Suprapubic skin (tissue), 4 donors: ENCODE measurements around the gene SNRK. TPM values are rescaled to one million over a fixed set of nuclear protein-coding genes. Genes with fewer than 3 reads are reported as not detected.

ENCODE experiments used
- DNase-seq, 2 donors: peaks; one replicate each; pipeline ENCODE4 v3.0.0-alpha.2; 2019; ENCODE audit warnings: low spot score in 2 of 2
- H3K27ac ChIP-seq: fragments of 200-600 bp; sonication (generic); one replicate; pipeline ENCODE4 v1.5.1; 2019
- H3K27me3 ChIP-seq: fragments of 200-600 bp; sonication (generic); one replicate; pipeline ENCODE4 v1.5.1; 2019
- H3K36me3 ChIP-seq: fragments of 200-600 bp; sonication (generic); one replicate; pipeline ENCODE4 v1.5.1; 2019
- H3K4me1 ChIP-seq: fragments of 200-600 bp; sonication (generic); one replicate; pipeline ENCODE4 v1.5.1; 2019
- H3K4me3 ChIP-seq: fragments of 200-600 bp; sonication (generic); one replicate; pipeline ENCODE4 v1.5.1; 2019; ENCODE audit warnings: mild to moderate bottlenecking
- H3K9me3 ChIP-seq: fragments of 200-600 bp; sonication (generic); one replicate; pipeline ENCODE4 v1.5.1; 2019
- EP300 ChIP-seq: sonication (generic); formaldehyde crosslinking; IDR thresholded peaks from one replicate; pipeline ENCODE4 v1.6.1; 2017; ENCODE audit warnings: antibody characterized with exemption
- POLR2A ChIP-seq, 2 donors: fragments of 450-650 bp; IDR thresholded peaks; one replicate each; pipeline ENCODE4 v1.6.1; 2017; ENCODE audit warnings: antibody characterized with exemption in 2 of 2, mild to moderate bottlenecking in 2 of 2, moderate library complexity in 2 of 2
- POLR2AphosphoS5 ChIP-seq, 3 donors: sonication (generic); formaldehyde crosslinking; IDR thresholded peaks; one replicate each; pipeline ENCODE4 v1.6.1; 2017; ENCODE audit warnings: antibody characterized with exemption in 3 of 3
- WGBS: methylation state at CpG from one replicate; pipeline ENCODE4 v1.1.5; 2018; 5-methylcytosine and 5-hydroxymethylcytosine counted together
- total RNA-seq, 4 donors: library from RNA; depleted of rRNA; stranded (reverse); fragments of >200 nt; gene quantifications; one replicate each; pipeline ENCODE4 v1.1.0, GENCODE V29; 2016
- TF ChIP-seq, protein P1 (sequence below), 2 donors: fragments of 200-600 bp in 1 of 2; fragments of 450-650 bp in 1 of 2; sonication (generic) in 1 of 2; IDR thresholded peaks; one replicate each; pipeline ENCODE4 v1.5.1; 2016 to 2019; ENCODE audit warnings: antibody characterized with exemption in 2 of 2, mild to moderate bottlenecking in 1 of 2, moderate library complexity in 1 of 2

The SNRK gene
- total RNA-seq, 4 donors from 2014 or later, result 107 to 213 (median 177) TPM

DNA sequence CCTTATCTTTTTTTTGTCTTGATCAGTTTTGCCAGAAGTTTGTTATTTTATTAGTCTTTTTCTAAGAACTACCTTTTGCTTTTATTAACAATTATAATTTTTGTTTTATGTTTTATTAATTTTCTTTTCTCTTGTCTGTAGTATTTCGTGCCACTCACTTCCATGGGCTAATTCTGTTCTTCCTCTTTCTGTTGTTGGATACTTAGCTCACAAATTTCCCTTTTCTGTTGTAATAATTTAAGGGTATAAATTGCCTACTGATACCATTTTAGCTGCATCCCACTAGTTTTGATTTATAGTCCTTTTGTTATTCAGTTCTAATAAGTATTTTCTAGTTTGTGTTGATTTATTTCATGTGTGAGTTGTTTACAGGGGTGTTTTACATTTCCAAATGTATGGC is 48.6 kb downstream of the SNRK start:
- no peak for DNase-seq
- 79% methylated on average over 1 of the region's 1 CpG for WGBS
- TF ChIP-seq, protein P1, sequence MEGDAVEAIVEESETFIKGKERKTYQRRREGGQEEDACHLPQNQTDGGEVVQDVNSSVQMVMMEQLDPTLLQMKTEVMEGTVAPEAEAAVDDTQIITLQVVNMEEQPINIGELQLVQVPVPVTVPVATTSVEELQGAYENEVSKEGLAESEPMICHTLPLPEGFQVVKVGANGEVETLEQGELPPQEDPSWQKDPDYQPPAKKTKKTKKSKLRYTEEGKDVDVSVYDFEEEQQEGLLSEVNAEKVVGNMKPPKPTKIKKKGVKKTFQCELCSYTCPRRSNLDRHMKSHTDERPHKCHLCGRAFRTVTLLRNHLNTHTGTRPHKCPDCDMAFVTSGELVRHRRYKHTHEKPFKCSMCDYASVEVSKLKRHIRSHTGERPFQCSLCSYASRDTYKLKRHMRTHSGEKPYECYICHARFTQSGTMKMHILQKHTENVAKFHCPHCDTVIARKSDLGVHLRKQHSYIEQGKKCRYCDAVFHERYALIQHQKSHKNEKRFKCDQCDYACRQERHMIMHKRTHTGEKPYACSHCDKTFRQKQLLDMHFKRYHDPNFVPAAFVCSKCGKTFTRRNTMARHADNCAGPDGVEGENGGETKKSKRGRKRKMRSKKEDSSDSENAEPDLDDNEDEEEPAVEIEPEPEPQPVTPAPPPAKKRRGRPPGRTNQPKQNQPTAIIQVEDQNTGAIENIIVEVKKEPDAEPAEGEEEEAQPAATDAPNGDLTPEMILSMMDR (IDR thresholded peaks at IDR 0.05), result no peak
- TF ChIP-seq EP300 (no peak), POLR2A (IDR thresholded peaks at IDR 0.05) (no peak)
- Histone ChIP-seq H3K27ac (no peak overlapping the region), H3K4me1 (peaks cover 5% of the 10 kb centered on the region), H3K4me3 (no peak overlapping the region), H3K36me3 (peaks cover 62% of the 10 kb centered on the region), H3K27me3 (no peaks in the 10 kb centered on the region), H3K9me3 (peaks cover 17% of the 10 kb centered on the region)

DNA sequence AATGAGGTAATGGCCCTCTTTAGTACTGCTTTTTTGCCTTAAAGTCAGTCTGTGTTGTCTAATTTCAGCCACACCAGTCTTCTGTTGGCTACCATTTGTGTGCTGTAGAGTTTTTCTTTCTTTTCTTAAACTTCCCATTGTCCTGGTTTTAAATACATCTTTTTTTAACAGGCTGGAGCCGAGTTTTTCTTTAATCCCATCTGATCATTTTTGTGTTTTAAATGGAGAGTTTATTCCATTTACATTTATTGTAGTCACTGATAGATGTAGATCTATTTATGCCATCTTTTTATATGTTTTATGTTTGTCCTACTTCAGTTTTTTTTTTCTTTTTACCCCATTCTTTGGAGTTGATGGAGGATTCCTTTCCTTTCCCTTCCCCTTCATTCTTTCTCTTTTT is 49.5 kb downstream of the SNRK start:
- peaks cover 17% of the 10 kb centered on the region for H3K9me3 ChIP-seq
- TF ChIP-seq POLR2AphosphoS5 (IDR thresholded peaks at IDR 0.05) (no peak), POLR2A (IDR thresholded peaks at IDR 0.05) (no peak), EP300 (no peak)
- TF ChIP-seq, protein P1 (IDR thresholded peaks at IDR 0.05), result no peak
- 100% methylated on average over 1 of the region's 1 CpG for WGBS
- H3K27ac ChIP-seq, result no peak overlapping the region
- H3K36me3 ChIP-seq, result peaks cover 70% of the 10 kb centered on the region
- no peaks in the 10 kb centered on the region for H3K27me3 ChIP-seq
- H3K4me1 ChIP-seq, result peaks cover 5% of the 10 kb centered on the region
- no peak overlapping the region for H3K4me3 ChIP-seq
- DNase-seq, result no peak

DNA sequence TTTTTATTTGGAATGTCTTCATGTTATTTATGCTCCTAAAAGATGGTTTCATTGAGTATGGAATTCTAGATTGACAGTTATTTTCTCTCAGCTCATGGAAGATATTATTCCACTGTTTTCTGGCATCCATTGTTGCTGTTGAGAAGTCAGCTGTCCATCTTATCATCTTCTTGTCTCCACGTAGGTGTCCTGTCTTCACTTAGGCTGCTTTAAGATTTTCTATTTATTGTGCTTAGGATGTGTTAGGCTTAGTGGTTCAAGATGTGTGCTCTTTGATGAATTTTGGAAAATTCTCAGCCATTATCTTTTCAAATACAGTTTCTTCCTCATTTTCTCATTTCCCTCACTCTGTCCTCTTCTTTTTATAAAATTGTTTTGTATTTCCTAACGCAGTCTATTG is 52.0 kb downstream of the SNRK start:
- no peaks in the 10 kb centered on the region for H3K27me3 ChIP-seq
- no peak overlapping the region for H3K27ac ChIP-seq
- no peak for DNase-seq
- TF ChIP-seq POLR2AphosphoS5 (IDR thresholded peaks at IDR 0.05), result no peak
- no peak for TF ChIP-seq POLR2A (IDR thresholded peaks at IDR 0.05)
- TF ChIP-seq EP300, result no peak
- TF ChIP-seq, protein P1 (IDR thresholded peaks at IDR 0.05), result no peak
- no peaks in the 10 kb centered on the region for H3K4me1 ChIP-seq
- H3K9me3 ChIP-seq, result peaks cover 17% of the 10 kb centered on the region
- peaks cover 95% of the 10 kb centered on the region for H3K36me3 ChIP-seq
- no peak overlapping the region for H3K4me3 ChIP-seq
- 97% methylated on average over 2 of the region's 2 CpGs for WGBS

DNA sequence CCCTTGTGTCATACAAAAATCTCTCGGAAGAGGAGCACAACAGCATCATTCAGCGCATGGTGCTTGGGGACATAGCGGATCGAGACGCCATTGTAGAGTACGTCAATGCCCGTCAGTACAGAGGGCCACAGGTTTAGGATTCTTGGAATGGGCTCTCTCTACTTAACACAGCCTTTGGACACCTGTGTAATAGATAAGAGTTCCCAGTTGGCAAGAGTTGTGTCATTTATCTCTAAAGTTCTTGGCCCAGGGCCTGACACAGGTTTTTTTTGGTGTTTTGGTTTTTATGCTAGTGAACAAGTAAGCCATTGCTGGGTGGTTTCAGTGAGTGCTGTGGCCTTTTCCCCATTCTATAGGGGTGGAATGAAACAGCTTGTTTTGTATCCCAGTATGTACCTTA is 54.1 kb downstream of the SNRK start:
- peaks cover 96% of the 10 kb centered on the region for H3K36me3 ChIP-seq
- 98% methylated on average over 7 of the region's 7 CpGs for WGBS
- no peaks in the 10 kb centered on the region for H3K4me1 ChIP-seq
- H3K9me3 ChIP-seq, result peaks cover 17% of the 10 kb centered on the region
- no peak overlapping the region for H3K4me3 ChIP-seq
- TF ChIP-seq EP300 (no peak), POLR2AphosphoS5 (IDR thresholded peaks at IDR 0.05) (no peak), POLR2A (IDR thresholded peaks at IDR 0.05) (no peak)
- TF ChIP-seq, protein P1 (IDR thresholded peaks at IDR 0.05), result no peak
- H3K27me3 ChIP-seq, result no peaks in the 10 kb centered on the region
- H3K27ac ChIP-seq, result no peak overlapping the region
- no peak for DNase-seq

DNA sequence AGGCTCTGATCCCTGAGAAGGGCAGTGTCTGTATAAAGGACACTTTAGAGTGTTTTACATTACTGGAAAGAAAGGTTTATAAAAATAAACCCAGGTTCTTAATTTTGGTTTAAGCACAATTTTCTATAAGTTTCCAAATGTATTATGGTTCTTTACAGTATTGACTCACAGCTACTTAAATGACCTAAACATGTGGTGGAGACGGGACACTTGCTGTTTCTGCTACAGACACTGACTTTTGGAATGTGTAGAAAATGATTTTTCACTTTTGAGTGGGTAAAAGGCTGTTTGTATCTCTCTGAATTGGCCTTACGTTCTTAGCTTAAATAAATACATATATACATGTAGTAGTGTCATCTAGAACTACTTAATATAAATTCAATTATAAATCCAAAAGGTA is 55.4 kb downstream of the SNRK start:
- peaks cover 9% of the 10 kb centered on the region for H3K9me3 ChIP-seq
- no peak overlapping the region for H3K4me3 ChIP-seq
- peaks cover 96% of the 10 kb centered on the region for H3K36me3 ChIP-seq
- WGBS, result 81% methylated on average over 2 of the region's 2 CpGs
- TF ChIP-seq POLR2AphosphoS5 (IDR thresholded peaks at IDR 0.05) (no peak), POLR2A (IDR thresholded peaks at IDR 0.05) (no peak), EP300 (no peak)
- TF ChIP-seq, protein P1 (IDR thresholded peaks at IDR 0.05), result no peak
- no peaks in the 10 kb centered on the region for H3K4me1 ChIP-seq
- no peaks in the 10 kb centered on the region for H3K27me3 ChIP-seq
- DNase-seq, result no peak
- no peak overlapping the region for H3K27ac ChIP-seq
